AG04449 (cell line): ENCODE data around the gene POLR2E.
"Not testable (repeated sequence)": the region's sequence is repeated elsewhere in the genome, so short reads cannot be mapped to it uniquely, and the experiment has no call there.

Experiments
- CTCF ChIA-PET: fragments of 350-600 bp; formaldehyde crosslinking; extraction: SDS; loops from one replicate; lab custom pipeline; 2021; ENCODE audit warnings: antibody characterized with exemption; lab: Yijun Ruan, JAX
- POLR2A ChIA-PET: fragments of 400-600, 350-600 bp; formaldehyde crosslinking; extraction: SDS; loops from one replicate; lab custom pipeline; 2020; ENCODE audit warnings: antibody characterized with exemption, inconsistent platforms; lab: Yijun Ruan, JAX
- DNase-seq: peaks from one replicate; pipeline ENCODE4 v3.0.0-alpha.2; 2010; ENCODE audit warnings: low read depth, low spot score
- H3K4me3 ChIP-seq: 2 replicates; pipeline ENCODE4 v1.5.1; 2011; ENCODE audit warnings: low read depth, mild to moderate bottlenecking, control low read depth, low read length
- TF ChIP-seq, protein P1 (sequence below): IDR thresholded peaks from one replicate; pipeline ENCODE4 v1.5.1; 2011; ENCODE audit warnings: mild to moderate bottlenecking, moderate library complexity, low read length, control low read depth, inconsistent platforms; ENCODE audit not compliant: insufficient read depth; ENCODE audit errors: missing control alignments

Gene POLR2E

DNA sequence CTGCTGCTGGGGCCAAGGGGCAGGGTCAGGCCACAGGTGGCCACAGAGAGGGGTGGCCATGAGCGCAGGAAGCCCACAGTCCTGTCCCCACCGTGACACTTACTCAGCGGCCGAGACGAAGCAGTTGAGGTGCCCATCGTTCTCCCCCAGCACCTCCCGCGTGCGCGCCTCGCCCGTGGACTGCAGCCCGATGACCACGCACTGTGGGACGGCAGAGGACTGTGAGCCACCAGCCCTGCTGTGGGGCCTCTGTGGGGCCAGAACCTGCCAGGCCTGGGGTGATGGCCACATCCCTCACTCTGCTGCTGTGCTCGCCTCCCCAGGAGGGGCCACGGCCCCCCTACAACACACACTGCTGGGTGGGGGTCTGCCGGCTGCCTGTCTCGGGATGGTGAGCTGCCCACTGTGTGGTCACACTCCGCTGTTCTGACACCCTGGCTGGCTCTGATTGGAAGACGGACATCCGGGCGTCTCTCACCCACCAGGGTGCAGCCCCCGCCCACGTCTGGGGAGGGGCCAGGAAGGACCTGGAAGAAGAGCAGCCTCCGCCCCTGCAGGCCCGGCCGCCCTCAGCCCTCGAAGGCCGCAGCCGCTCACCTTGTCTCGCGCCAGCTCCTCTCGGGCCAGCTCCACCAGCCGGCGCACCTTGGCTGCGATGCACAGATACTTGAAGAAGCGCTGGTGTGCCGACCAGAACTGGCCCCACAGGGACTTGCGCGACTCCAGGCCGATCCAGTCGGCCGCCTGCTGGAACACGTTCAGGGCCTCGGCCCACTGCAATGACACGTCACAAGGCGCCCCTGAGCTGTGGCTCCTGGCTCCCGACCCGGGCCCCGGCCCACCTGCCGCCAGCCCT lies 21.8 kb upstream of the POLR2E start:
- no peak for DNase-seq
- ChIA-PET CTCF (interaction anchor here (0.6 to 6.0 kb wide), 6 partner anchors 12 to 124 kb away, joined by 3 to 97 read pairs (median 3); no protein-coding TSS in a partner anchor), POLR2A (no interaction called here)
- TF ChIP-seq, protein P1, sequence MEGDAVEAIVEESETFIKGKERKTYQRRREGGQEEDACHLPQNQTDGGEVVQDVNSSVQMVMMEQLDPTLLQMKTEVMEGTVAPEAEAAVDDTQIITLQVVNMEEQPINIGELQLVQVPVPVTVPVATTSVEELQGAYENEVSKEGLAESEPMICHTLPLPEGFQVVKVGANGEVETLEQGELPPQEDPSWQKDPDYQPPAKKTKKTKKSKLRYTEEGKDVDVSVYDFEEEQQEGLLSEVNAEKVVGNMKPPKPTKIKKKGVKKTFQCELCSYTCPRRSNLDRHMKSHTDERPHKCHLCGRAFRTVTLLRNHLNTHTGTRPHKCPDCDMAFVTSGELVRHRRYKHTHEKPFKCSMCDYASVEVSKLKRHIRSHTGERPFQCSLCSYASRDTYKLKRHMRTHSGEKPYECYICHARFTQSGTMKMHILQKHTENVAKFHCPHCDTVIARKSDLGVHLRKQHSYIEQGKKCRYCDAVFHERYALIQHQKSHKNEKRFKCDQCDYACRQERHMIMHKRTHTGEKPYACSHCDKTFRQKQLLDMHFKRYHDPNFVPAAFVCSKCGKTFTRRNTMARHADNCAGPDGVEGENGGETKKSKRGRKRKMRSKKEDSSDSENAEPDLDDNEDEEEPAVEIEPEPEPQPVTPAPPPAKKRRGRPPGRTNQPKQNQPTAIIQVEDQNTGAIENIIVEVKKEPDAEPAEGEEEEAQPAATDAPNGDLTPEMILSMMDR = no peak
- H3K4me3 ChIP-seq = no peak overlapping the region

GRCh38 chr19:1115646-1116420 lies 20.7 kb upstream of the POLR2E start:
- no peak for DNase-seq
- TF ChIP-seq, protein P1 = no peak
- ChIA-PET POLR2A (no interaction called here), CTCF (interaction anchor here (1.0 to 6.0 kb wide), 3 partner anchors 62 to 125 kb away, joined by 3 to 97 read pairs (median 4); no protein-coding TSS in a partner anchor)
- no peak overlapping the region for H3K4me3 ChIP-seq

DNA sequence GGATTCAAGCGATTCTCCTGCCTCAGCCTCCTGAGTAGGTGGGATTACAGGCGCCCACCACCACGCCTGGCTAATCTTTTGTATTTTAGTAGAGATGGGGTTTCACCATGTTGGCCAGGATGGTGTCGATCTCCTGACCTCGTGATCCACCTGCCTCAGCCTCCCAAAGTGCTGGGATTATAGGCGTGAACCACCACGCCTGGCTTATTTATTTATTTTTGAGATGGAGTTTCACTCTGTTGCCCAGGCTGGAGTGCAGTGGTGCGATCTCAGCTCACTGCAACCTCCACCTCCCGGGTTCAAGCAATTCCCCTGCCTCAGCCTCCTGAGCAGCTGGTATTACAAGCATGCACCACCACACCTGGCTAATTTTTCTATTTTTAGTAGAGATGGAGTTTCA lies 19.6 kb upstream of the POLR2E start:
- POLR2A ChIA-PET, H3K4me3 ChIP-seq, DNase-seq: not testable (repeated sequence)
- CTCF ChIA-PET = interaction anchor here (1.1 to 6.0 kb wide), 4 partner anchors 10 to 85 kb away, joined by 3 to 97 read pairs (median 34); no protein-coding TSS in a partner anchor

- CTCF ChIA-PET = interaction anchor here (0.7 to 6.0 kb wide), 27 partner anchors 8 to 130 kb away, joined by 3 to 97 read pairs (median 7); partner anchors contain the start of genes ATP5F1D and GPX4
- POLR2A ChIA-PET = interaction anchor here (0.6 to 2.3 kb wide), 6 partner anchors 11 to 155 kb away, joined by 3 to 15 read pairs (median 5); partner anchors contain the start of genes CIRBP and GPX4
- TF ChIP-seq, protein P1 = no peak
These were observed 18.9 kb upstream of the POLR2E start for GRCh38 chr19:1113986-1114483.

GRCh38 chr19:1113030-1113985 lies 18.1 kb upstream of the POLR2E start:
- CTCF ChIA-PET = interaction anchor here (0.7 to 6.0 kb wide), 32 partner anchors 9 to 130 kb away, joined by 3 to 97 read pairs (median 6); partner anchors contain the start of genes ATP5F1D and GPX4
- H3K4me3 ChIP-seq = no peak overlapping the region
- peak; percentile 47 for DNase-seq
- POLR2A ChIA-PET = interaction anchor here (0.6 to 2.3 kb wide), 7 partner anchors 10 to 156 kb away, joined by 3 to 15 read pairs (median 5); partner anchors contain the start of genes CIRBP and GPX4
- TF ChIP-seq, protein P1 = peak; percentile 95

More at GRCh38 chr19:1113986-1114483, 18.9 kb upstream of the POLR2E start:
- DNase-seq = no peak
- H3K4me3 ChIP-seq = no peak overlapping the region
